Trophoblast cell (in vitro differentiated cells and primary cell): ENCODE data around the gene DSG4.

ENCODE experiments used
- DNase-seq, 2 donors: peaks; one replicate each; pipeline ENCODE4 v3.0.0-alpha.2; 2016
- H2AFZ ChIP-seq: 2 replicates; pipeline ENCODE4 v1.6.1; 2013; ENCODE audit warnings: low read length, moderate library complexity, mild to moderate bottlenecking; ENCODE audit not compliant: insufficient read depth, poor library complexity
- H2AK5ac ChIP-seq: 2 replicates; pipeline ENCODE4 v1.6.1; 2013; ENCODE audit warnings: mild to moderate bottlenecking, low read length
- H2BK120ac ChIP-seq: 2 replicates; pipeline ENCODE4 v1.6.1; 2013; ENCODE audit warnings: low read length, mild to moderate bottlenecking, moderate library complexity; ENCODE audit not compliant: insufficient read depth, poor library complexity
- H2BK12ac ChIP-seq: 2 replicates; pipeline ENCODE4 v1.6.1; 2013; ENCODE audit warnings: mild to moderate bottlenecking, low read length, moderate library complexity
- H2BK5ac ChIP-seq: 2 replicates; pipeline ENCODE4 v1.6.1; 2013; ENCODE audit warnings: low read length, low read depth, moderate library complexity, mild to moderate bottlenecking; ENCODE audit not compliant: poor library complexity
- H3K14ac ChIP-seq: 2 replicates; pipeline ENCODE4 v1.6.1; 2013; ENCODE audit warnings: mild to moderate bottlenecking, low read length
- H3K18ac ChIP-seq: 2 replicates; pipeline ENCODE4 v1.6.1; 2013; ENCODE audit warnings: mild to moderate bottlenecking, low read length
- H3K23ac ChIP-seq: 2 replicates; pipeline ENCODE4 v1.6.1; 2013; ENCODE audit warnings: low read length
- H3K27ac ChIP-seq: 2 replicates; pipeline ENCODE4 v1.5.1; 2013; ENCODE audit warnings: low read depth, mild to moderate bottlenecking, inconsistent platforms, low read length, moderate library complexity
- H3K27me3 ChIP-seq: 2 replicates; pipeline ENCODE4 v1.6.1; 2013; ENCODE audit warnings: inconsistent platforms, mild to moderate bottlenecking, low read length, moderate library complexity; ENCODE audit not compliant: insufficient read depth
- H3K36me3 ChIP-seq, 2 experiments: 1 replicate in 1 of 2; 2 replicates in 1 of 2; pipeline ENCODE4 v1.6.1; 2013; ENCODE audit warnings: low read length in 2 of 2, mild to moderate bottlenecking in 2 of 2, moderate library complexity in 1 of 2; ENCODE audit not compliant: insufficient read depth in 2 of 2, control insufficient read depth in 1 of 2
- H3K4ac ChIP-seq: 2 replicates; pipeline ENCODE4 v1.6.1; 2013; ENCODE audit warnings: low read depth, mild to moderate bottlenecking, low read length, moderate library complexity
- H3K4me1 ChIP-seq, 2 experiments: 1 replicate in 1 of 2; 2 replicates in 1 of 2; pipeline ENCODE4 v1.6.1; 2013; ENCODE audit warnings: low read length in 2 of 2, mild to moderate bottlenecking in 2 of 2, moderate library complexity in 1 of 2; ENCODE audit not compliant: insufficient read depth in 2 of 2, control insufficient read depth in 1 of 2
- H3K4me2 ChIP-seq: 2 replicates; pipeline ENCODE4 v1.6.1; 2013; ENCODE audit warnings: inconsistent platforms, mild to moderate bottlenecking, low read length, moderate library complexity
- H3K4me3 ChIP-seq: 2 replicates; pipeline ENCODE4 v1.5.1; 2013; ENCODE audit warnings: mild to moderate bottlenecking, low read depth, low read length, inconsistent platforms
- H3K79me1 ChIP-seq: one replicate; pipeline ENCODE4 v1.6.1; 2013; ENCODE audit warnings: low read length
- H3K79me2 ChIP-seq: 2 replicates; pipeline ENCODE4 v1.6.1; 2013; ENCODE audit warnings: low read length, mild to moderate bottlenecking; ENCODE audit not compliant: control insufficient read depth, insufficient read depth, poor library complexity
- H3K9ac ChIP-seq: 2 replicates; pipeline ENCODE4 v1.6.1; 2013; ENCODE audit warnings: mild to moderate bottlenecking, low read length
- H3K9me3 ChIP-seq: 2 replicates; pipeline ENCODE4 v1.6.1; 2013; ENCODE audit warnings: low read depth, mild to moderate bottlenecking, control low read depth, inconsistent platforms, low read length; ENCODE audit not compliant: insufficient read depth
- H4K12ac ChIP-seq: 2 replicates; pipeline ENCODE4 v1.6.1; 2013; ENCODE audit warnings: low read depth, mild to moderate bottlenecking, low read length, moderate library complexity
- H4K8ac ChIP-seq: 2 replicates; pipeline ENCODE4 v1.6.1; 2013; ENCODE audit warnings: low read depth, mild to moderate bottlenecking, low read length, moderate library complexity
- H4K91ac ChIP-seq: one replicate; pipeline ENCODE4 v1.6.1; 2013; ENCODE audit warnings: low read depth, mild to moderate bottlenecking, low read length, moderate library complexity
- WGBS: extraction: QIAGEN DNeasy Blood & Tissue Kit; methylation state at CpG from one replicate; pipeline ENCODE4 v1.1.7; 2013; ENCODE audit warnings: missing lambda C conversion rate; ENCODE audit not compliant: insufficient read length, insufficient coverage; ENCODE audit errors: extremely low coverage; 5-methylcytosine and 5-hydroxymethylcytosine counted together

DSG4 gene

DNA sequence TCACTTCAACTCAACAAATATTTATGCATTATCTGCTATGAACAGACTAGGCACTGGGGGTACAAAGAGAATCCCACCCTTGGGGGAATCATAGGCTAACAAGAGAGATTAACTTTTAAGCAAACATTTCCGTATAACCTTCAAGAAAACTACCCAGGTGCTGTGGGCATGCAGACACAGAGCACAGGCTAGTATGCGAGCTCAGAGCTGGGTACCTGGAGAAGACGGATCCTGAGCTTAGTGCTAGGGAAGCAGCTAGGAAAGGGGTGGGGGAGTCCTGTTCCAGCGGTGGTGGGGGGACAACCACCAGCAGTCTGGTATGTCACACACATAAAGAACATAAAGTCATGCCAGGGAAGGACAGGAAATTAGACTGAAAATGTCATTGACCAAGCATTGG is 53.5 kb downstream of the DSG4 start:
- H4K91ac ChIP-seq = no peak overlapping the region
- WGBS = no CpG with 5 or more reads among the region's 4 CpGs
- no peaks in the 10 kb centered on the region for H3K27me3 ChIP-seq
- H3K79me2 ChIP-seq = no peaks in the 10 kb centered on the region
- H3K4ac ChIP-seq = no peak overlapping the region
- no peak overlapping the region for H3K18ac ChIP-seq
- no peaks in the 10 kb centered on the region for H3K9me3 ChIP-seq
- no peak overlapping the region for H3K4me2 ChIP-seq
- H3K79me1 ChIP-seq = peaks cover 2% of the 10 kb centered on the region
- no peak overlapping the region for H3K14ac ChIP-seq
- no peak overlapping the region for H2BK120ac ChIP-seq
- DNase-seq = no peak
- no peak overlapping the region for H3K23ac ChIP-seq
- H2BK5ac ChIP-seq = no peak overlapping the region
- no peak overlapping the region for H3K4me3 ChIP-seq
- H4K12ac ChIP-seq = no peak overlapping the region
- peak overlapping the region; percentile 48 for H3K9ac ChIP-seq
- no peak overlapping the region for H2AFZ ChIP-seq
- H3K36me3 ChIP-seq = no peaks in the 10 kb centered on the region
- H3K4me1 ChIP-seq = peaks cover 2% of the 10 kb centered on the region in 2 experiments
- no peak overlapping the region for H4K8ac ChIP-seq
- H2BK12ac ChIP-seq = no peak overlapping the region
- no peak overlapping the region for H2AK5ac ChIP-seq
- no peak overlapping the region for H3K27ac ChIP-seq

GRCh38 chr18:31430554-31430953 is 54.0 kb downstream of the DSG4 start:
- Histone ChIP-seq H3K9me3 (no peaks in the 10 kb centered on the region), H2BK12ac (no peak overlapping the region), H2AK5ac (no peak overlapping the region), H2BK120ac (no peak overlapping the region), H3K79me2 (no peaks in the 10 kb centered on the region), H3K4me3 (no peak overlapping the region), H3K23ac (no peak overlapping the region), H3K4me2 (no peak overlapping the region), H3K18ac (no peak overlapping the region), H4K91ac (no peak overlapping the region), H3K36me3 (no peaks in the 10 kb centered on the region), H3K14ac (no peak overlapping the region), H3K4me1 (peaks cover 2% of the 10 kb centered on the region in 2 experiments), H3K27me3 (no peaks in the 10 kb centered on the region), H3K79me1 (peaks cover 2% of the 10 kb centered on the region), H2AFZ (no peak overlapping the region), H3K9ac (no peak overlapping the region), H3K27ac (no peak overlapping the region), H4K8ac (no peak overlapping the region), H4K12ac (no peak overlapping the region), H2BK5ac (no peak overlapping the region), H3K4ac (no peak overlapping the region)
- DNase-seq = no peak
- no CpG with 5 or more reads among the region's 1 CpG for WGBS

DNA sequence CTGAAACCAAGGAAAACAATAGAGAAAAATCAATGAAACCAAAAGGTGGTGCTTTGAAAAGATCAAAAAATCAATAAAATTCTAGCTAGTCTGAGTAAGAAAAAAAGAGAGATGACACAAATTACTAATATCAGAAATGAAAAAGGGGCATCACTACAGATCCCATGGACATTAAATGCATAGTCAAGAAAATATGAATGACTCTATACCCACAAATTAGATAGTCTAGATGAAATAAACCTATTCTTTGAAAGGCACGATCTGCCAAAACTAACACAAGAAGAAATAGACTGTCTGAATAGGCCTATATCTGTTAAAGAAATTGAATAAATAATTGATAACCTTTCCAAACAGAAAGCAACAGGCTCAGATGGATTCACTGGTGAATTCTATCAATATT is 55.7 kb downstream of the DSG4 start:
- Histone ChIP-seq H2AFZ (no peak overlapping the region), H3K18ac (no peak overlapping the region), H3K4me3 (no peak overlapping the region), H4K91ac (no peak overlapping the region), H2BK5ac (no peak overlapping the region), H4K8ac (no peak overlapping the region), H3K4ac (no peak overlapping the region), H3K36me3 (no peaks in the 10 kb centered on the region), H3K27ac (no peak overlapping the region), H3K9ac (no peak overlapping the region), H3K23ac (no peak overlapping the region), H3K79me2 (no peaks in the 10 kb centered on the region), H3K14ac (no peak overlapping the region), H3K9me3 (no peaks in the 10 kb centered on the region), H3K4me1 (peaks cover 2% of the 10 kb centered on the region in 2 experiments), H3K4me2 (no peak overlapping the region), H3K79me1 (peaks cover 2% of the 10 kb centered on the region), H2BK12ac (no peak overlapping the region), H2BK120ac (no peak overlapping the region), H4K12ac (no peak overlapping the region), H3K27me3 (no peaks in the 10 kb centered on the region), H2AK5ac (no peak overlapping the region)
- no peak for DNase-seq
- WGBS = no CpG with 5 or more reads among the region's 1 CpG

- H3K4me3 ChIP-seq = no peak overlapping the region
- no peak overlapping the region for H2AK5ac ChIP-seq
- WGBS = no CpG with 5 or more reads among the region's 3 CpGs
- no peak overlapping the region for H4K12ac ChIP-seq
- no peak overlapping the region for H2BK12ac ChIP-seq
- H3K36me3 ChIP-seq = no peaks in the 10 kb centered on the region
- H3K18ac ChIP-seq = no peak overlapping the region
- no peak overlapping the region for H2AFZ ChIP-seq
- no peak overlapping the region for H3K4me2 ChIP-seq
- H3K9me3 ChIP-seq = no peaks in the 10 kb centered on the region
- no peak overlapping the region for H3K14ac ChIP-seq
- no peaks in the 10 kb centered on the region for H3K79me2 ChIP-seq
- no peak overlapping the region for H3K4ac ChIP-seq
- no peak overlapping the region for H3K9ac ChIP-seq
- DNase-seq = no peak
- H3K4me1 ChIP-seq = no peaks in the 10 kb centered on the region
- no peak overlapping the region for H4K8ac ChIP-seq
- H3K27me3 ChIP-seq = no peaks in the 10 kb centered on the region
- H2BK120ac ChIP-seq = no peak overlapping the region
- no peak overlapping the region for H3K27ac ChIP-seq
- no peak overlapping the region for H2BK5ac ChIP-seq
- no peak overlapping the region for H3K23ac ChIP-seq
- H3K79me1 ChIP-seq = no peaks in the 10 kb centered on the region
- no peak overlapping the region for H4K91ac ChIP-seq
Measured at GRCh38 chr18:31436825-31437224, 60.2 kb downstream of the DSG4 start.
